Thymus (tissue), 14 donors: ENCODE measurements around the gene GRHL1. TPM values are rescaled to one million over a fixed set of nuclear protein-coding genes. Genes with fewer than 3 reads are reported as not detected.

ENCODE experiments used
- DNase-seq, 9 donors: peaks; one replicate each; pipeline ENCODE4 v3.0.0-alpha.2; 2013; ENCODE audit warnings: low spot score in 9 of 9, low read depth in 6 of 9, missing footprints in 1 of 9
- H3K27ac ChIP-seq, 2 donors: one replicate each; pipeline ENCODE4 v1.5.1; 2013; ENCODE audit warnings: control low read depth in 1 of 2, low read depth in 1 of 2, low read length in 1 of 2, mild to moderate bottlenecking in 1 of 2, moderate library complexity in 1 of 2
- H3K27me3 ChIP-seq, 2 donors: one replicate each; pipeline ENCODE4 v1.5.1; 2013; ENCODE audit warnings: low read length in 1 of 2; ENCODE audit not compliant: control insufficient read depth in 2 of 2, insufficient read depth in 1 of 2
- H3K36me3 ChIP-seq, 2 donors: one replicate each; pipeline ENCODE4 v1.5.1; 2013; ENCODE audit warnings: low read length in 1 of 2, mild to moderate bottlenecking in 1 of 2, moderate library complexity in 1 of 2; ENCODE audit not compliant: control insufficient read depth in 2 of 2, insufficient read depth in 2 of 2
- H3K4me1 ChIP-seq, 2 donors: one replicate each; pipeline ENCODE4 v1.5.1; 2013; ENCODE audit warnings: low read length in 2 of 2; ENCODE audit not compliant: control insufficient read depth in 2 of 2, insufficient read depth in 2 of 2
- H3K4me3 ChIP-seq, 2 donors: one replicate each; pipeline ENCODE4 v1.5.1; 2013; ENCODE audit warnings: low read length in 2 of 2, control low read depth in 1 of 2, mild to moderate bottlenecking in 1 of 2
- H3K9me3 ChIP-seq, 2 donors: one replicate each; pipeline ENCODE4 v1.5.1; 2013; ENCODE audit warnings: low read length in 1 of 2, mild to moderate bottlenecking in 1 of 2; ENCODE audit not compliant: control insufficient read depth in 2 of 2, insufficient read depth in 1 of 2
- WGBS: extraction: QIAGEN DNeasy Blood & Tissue Kit; methylation state at CpG from one replicate; pipeline ENCODE4 v1.1.7; 2013; 5-methylcytosine and 5-hydroxymethylcytosine counted together
- long read RNA-seq, 10 donors: transcript quantifications; one replicate each; lab custom pipeline, GENCODE V29; 2026
- polyA plus RNA-seq: library from polyadenylated mRNA; stranded (reverse); fragments of 200-250 nt; gene quantifications from one replicate; pipeline ENCODE4 v1.2.3, GENCODE V29; 2013
- total RNA-seq: library from RNA; stranded (reverse); fragments of 120-200 nt; gene quantifications from one replicate; pipeline ENCODE4 v1.2.4, GENCODE V29; 2013
- donor health status: healthy.

Gene GRHL1
- 1.2 TPM for total RNA-seq
- polyA plus RNA-seq: 7.9 TPM
- long read RNA-seq, donor 1: 0 reads
- long read RNA-seq, donor 2: 0 reads
- long read RNA-seq, donor 3: 0 reads
- long read RNA-seq, donor 4, partial matches to known transcripts: 0 of 1 reads
- long read RNA-seq, donor 4, other reads (novel, unspliced or antisense): 0 of 1 reads
- long read RNA-seq, donor 5: 0 reads
- long read RNA-seq, donor 6: 0 reads
- long read RNA-seq, donor 7: 0 reads
- long read RNA-seq, donor 8: 0 reads
- long read RNA-seq, donor 9: 0 reads
- long read RNA-seq, donor 10: 0 reads

- peak; percentile 58 to 96 (median 92) for DNase-seq
- WGBS: 1% methylated on average over 111 of the region's 111 CpGs
- Histone ChIP-seq H3K4me3 (peak within 1 kb of the TSS; percentile 47 to 87), H3K36me3 (no peaks in the 10 kb centered on the region), H3K9me3 (no peaks in the 10 kb centered on the region), H3K4me1 (peaks cover 8% of the 10 kb centered on the region in 2 donors), H3K27ac (peak within 1 kb of the TSS in 1 of 2 donors; percentile 37), H3K27me3 (peaks cover 38 to 65% of the 10 kb centered on the region in 2 donors)
These were observed at the start of gene GRHL1 for GRCh38 chr2:9951522-9952285. TSS of gene GRHL1 (plus strand) at chr2:9951693. CDS start at chr2:9951834, 141 bp downstream.

GRCh38 chr2:9905413-9905812 lies 46.1 kb upstream of the GRHL1 start:
- Histone ChIP-seq H3K4me1 (no peaks in the 10 kb centered on the region), H3K27me3 (no peaks in the 10 kb centered on the region), H3K9me3 (no peaks in the 10 kb centered on the region), H3K36me3 (peaks cover 5 to 11% of the 10 kb centered on the region in 2 donors), H3K4me3 (no peak overlapping the region), H3K27ac (no peak overlapping the region)
- DNase-seq: no peak
- whole genome bisulfite sequencing: 93% methylated on average over 1 of the region's 1 CpG

GRCh38 chr2:9907402-9907801 lies 44.1 kb upstream of the GRHL1 start:
- no peak overlapping the region for H3K27ac ChIP-seq
- H3K4me1 ChIP-seq: no peaks in the 10 kb centered on the region
- 98% methylated on average over 7 of the region's 7 CpGs for WGBS
- no peak for DNase-seq
- no peaks in the 10 kb centered on the region for H3K9me3 ChIP-seq
- no peak overlapping the region for H3K4me3 ChIP-seq
- peaks cover 8 to 20% of the 10 kb centered on the region in 2 donors for H3K36me3 ChIP-seq
- no peaks in the 10 kb centered on the region for H3K27me3 ChIP-seq

- H3K36me3 ChIP-seq: peaks cover 8 to 31% of the 10 kb centered on the region in 2 donors
- no peaks in the 10 kb centered on the region for H3K4me1 ChIP-seq
- no peaks in the 10 kb centered on the region for H3K9me3 ChIP-seq
- H3K4me3 ChIP-seq: no peak overlapping the region
- no peak for DNase-seq
- H3K27ac ChIP-seq: no peak overlapping the region
- 97% methylated on average over 1 of the region's 1 CpG for WGBS
- no peaks in the 10 kb centered on the region for H3K27me3 ChIP-seq
These were observed 42.9 kb upstream of the GRHL1 start for GRCh38 chr2:9908639-9909038.

- 95% methylated on average over 2 of the region's 2 CpGs for WGBS
- no peaks in the 10 kb centered on the region for H3K4me1 ChIP-seq
- no peak overlapping the region for H3K27ac ChIP-seq
- no peaks in the 10 kb centered on the region for H3K27me3 ChIP-seq
- no peak overlapping the region for H3K4me3 ChIP-seq
- H3K9me3 ChIP-seq: no peaks in the 10 kb centered on the region
- no peak for DNase-seq
- peaks cover 8 to 36% of the 10 kb centered on the region in 2 donors for H3K36me3 ChIP-seq
These were observed 42.4 kb upstream of the GRHL1 start for GRCh38 chr2:9909106-9909505.

GRCh38 chr2:9910699-9911098 lies 40.8 kb upstream of the GRHL1 start:
- H3K27me3 ChIP-seq: no peaks in the 10 kb centered on the region
- H3K36me3 ChIP-seq: peaks cover 14 to 40% of the 10 kb centered on the region in 2 donors
- no peaks in the 10 kb centered on the region for H3K9me3 ChIP-seq
- H3K4me3 ChIP-seq: no peak overlapping the region
- no peak for DNase-seq
- 88% methylated on average over 4 of the region's 4 CpGs for WGBS
- no peak overlapping the region for H3K27ac ChIP-seq
- H3K4me1 ChIP-seq: no peaks in the 10 kb centered on the region

GRCh38 chr2:9912468-9912867 lies 39.0 kb upstream of the GRHL1 start:
- 98% methylated on average over 4 of the region's 4 CpGs for WGBS
- Histone ChIP-seq H3K9me3 (no peaks in the 10 kb centered on the region), H3K27me3 (no peaks in the 10 kb centered on the region), H3K27ac (no peak overlapping the region), H3K36me3 (peaks cover 11 to 36% of the 10 kb centered on the region in 2 donors), H3K4me1 (no peaks in the 10 kb centered on the region), H3K4me3 (no peak overlapping the region)
- DNase-seq: no peak

- no peak for DNase-seq
- Histone ChIP-seq H3K4me1 (no peaks in the 10 kb centered on the region), H3K27me3 (no peaks in the 10 kb centered on the region), H3K27ac (no peak overlapping the region), H3K9me3 (no peaks in the 10 kb centered on the region), H3K4me3 (no peak overlapping the region), H3K36me3 (peaks cover 11 to 49% of the 10 kb centered on the region in 2 donors)
- WGBS: 95% methylated on average over 9 of the region's 9 CpGs
These were observed 37.0 kb upstream of the GRHL1 start for GRCh38 chr2:9914384-9915065.

- DNase-seq: no peak
These were observed 33.2 kb upstream of the GRHL1 start for GRCh38 chr2:9918275-9918674.

More at GRCh38 chr2:9918275-9918674, 33.2 kb upstream of the GRHL1 start:
- Histone ChIP-seq H3K27ac (no peak overlapping the region), H3K27me3 (no peaks in the 10 kb centered on the region), H3K4me1 (no peaks in the 10 kb centered on the region), H3K9me3 (no peaks in the 10 kb centered on the region), H3K4me3 (no peak overlapping the region), H3K36me3 (peaks cover 13 to 53% of the 10 kb centered on the region in 2 donors)
- 97% methylated on average over 2 of the region's 2 CpGs for WGBS
